Pons (tissue), 1 donor: Measurements from ENCODE around the gene CALCB.

Experiments used
- DNase-seq: peaks from one replicate; pipeline ENCODE4 v3.0.0-alpha.2; 2016; ENCODE audit warnings: low spot score

CALCB gene

GRCh38 chr11:15074206-15075161 lies 1.1 kb downstream of the CALCB start:
- DNase-seq, result peak; percentile 61

- no peak for DNase-seq
Observed at GRCh38 chr11:15075162-15075526, 1.8 kb downstream of the CALCB start.

- no peak for DNase-seq
Observed at GRCh38 chr11:15091175-15091574, 17.8 kb downstream of the CALCB start.

GRCh38 chr11:15091625-15092024 lies 18.2 kb downstream of the CALCB start:
- no peak for DNase-seq

GRCh38 chr11:15093432-15093831 lies 20.0 kb downstream of the CALCB start:
- DNase-seq, result no peak

- no peak for DNase-seq
Observed at GRCh38 chr11:15095736-15096228, 22.4 kb downstream of the CALCB start.

GRCh38 chr11:15097411-15097810 lies 24.0 kb downstream of the CALCB start:
- no peak for DNase-seq

GRCh38 chr11:15099267-15099666 lies 25.9 kb downstream of the CALCB start:
- no peak for DNase-seq

- DNase-seq, result peak; percentile 75
Observed at GRCh38 chr11:15101072-15101709, 27.8 kb downstream of the CALCB start.

GRCh38 chr11:15104166-15104565 lies 30.8 kb downstream of the CALCB start:
- no peak for DNase-seq

- no peak for DNase-seq
Observed at GRCh38 chr11:15106201-15106965, 33.0 kb downstream of the CALCB start.

GRCh38 chr11:15107730-15108515 lies 34.5 kb downstream of the CALCB start:
- DNase-seq, result no peak

GRCh38 chr11:15108592-15109130 lies 35.3 kb downstream of the CALCB start:
- no peak for DNase-seq

- no peak for DNase-seq
Observed at GRCh38 chr11:15109602-15110001, 36.2 kb downstream of the CALCB start.

GRCh38 chr11:15111215-15111614 lies 37.8 kb downstream of the CALCB start:
- DNase-seq, result no peak

- no peak for DNase-seq
Observed at GRCh38 chr11:15112131-15112541, 38.7 kb downstream of the CALCB start.

GRCh38 chr11:15113381-15113780 lies 40.0 kb downstream of the CALCB start:
- peak; percentile 43 for DNase-seq

- DNase-seq, result no peak
Observed at GRCh38 chr11:15114501-15115475, 41.4 kb downstream of the CALCB start, which contains the start of gene INSC. Gene INSC, plus strand, starts transcription at chr11:15114923. Its CDS starts 34,252 bp downstream, at chr11:15149175.

GRCh38 chr11:15115686-15116085 lies 42.3 kb downstream of the CALCB start:
- no peak for DNase-seq

GRCh38 chr11:15117751-15118150 lies 44.4 kb downstream of the CALCB start:
- DNase-seq, result peak; percentile 89
